ENCODE results near the gene ZNF674. TPM values are rescaled to one million over a fixed set of nuclear protein-coding genes. Genes with fewer than 3 reads are reported as not detected.

Gene ZNF674
- total and polyA plus RNA-seq, 10 of the 15 experiments (the other 5 are each of a cell fraction or from before 2014, with no cell fraction given): 1.0 to 3.7 (median 1.8) TPM

DNA sequence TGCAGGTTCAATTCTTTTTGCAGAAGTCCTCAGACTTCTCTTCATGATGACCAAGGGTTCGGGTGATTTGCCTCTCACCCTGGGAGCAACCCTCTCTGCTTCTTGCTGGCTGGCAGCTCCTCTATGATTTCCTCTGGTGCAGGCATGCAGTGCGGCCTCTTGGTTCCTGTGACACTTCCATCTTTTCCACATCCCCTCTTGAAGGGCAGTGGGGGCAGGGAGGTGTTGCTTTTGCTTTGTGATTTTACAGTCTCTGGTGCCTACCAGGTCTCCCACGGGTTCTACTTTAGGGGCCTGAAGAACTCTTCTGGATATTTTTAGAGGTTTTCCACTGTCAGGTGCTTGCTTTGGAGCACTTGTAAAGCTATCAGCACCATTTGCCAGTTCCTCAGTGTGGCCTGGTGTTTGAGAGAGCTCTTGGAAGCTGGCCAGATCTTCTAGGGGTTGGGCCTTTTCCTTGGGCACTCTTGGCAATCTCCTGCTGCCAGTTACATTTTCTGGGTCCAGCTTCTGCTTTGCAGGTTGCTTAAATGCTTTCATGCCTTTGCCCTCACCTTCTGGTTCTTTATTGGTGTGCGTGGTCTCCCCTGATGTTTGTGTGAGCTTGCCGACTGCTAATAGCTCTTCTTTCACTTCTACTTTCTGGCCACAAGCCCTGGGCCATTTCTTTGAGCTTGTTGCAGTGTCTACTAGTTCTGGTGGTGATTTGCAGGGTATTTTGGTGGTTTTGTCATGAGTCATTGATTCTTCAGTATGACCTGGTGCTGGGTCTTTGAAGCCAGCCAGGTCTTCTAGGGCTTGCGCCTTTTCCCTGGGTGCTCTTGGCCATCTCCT, 16.8 kb upstream of the ZNF674 start (continued):
- TF ChIP-seq, protein P1, sequence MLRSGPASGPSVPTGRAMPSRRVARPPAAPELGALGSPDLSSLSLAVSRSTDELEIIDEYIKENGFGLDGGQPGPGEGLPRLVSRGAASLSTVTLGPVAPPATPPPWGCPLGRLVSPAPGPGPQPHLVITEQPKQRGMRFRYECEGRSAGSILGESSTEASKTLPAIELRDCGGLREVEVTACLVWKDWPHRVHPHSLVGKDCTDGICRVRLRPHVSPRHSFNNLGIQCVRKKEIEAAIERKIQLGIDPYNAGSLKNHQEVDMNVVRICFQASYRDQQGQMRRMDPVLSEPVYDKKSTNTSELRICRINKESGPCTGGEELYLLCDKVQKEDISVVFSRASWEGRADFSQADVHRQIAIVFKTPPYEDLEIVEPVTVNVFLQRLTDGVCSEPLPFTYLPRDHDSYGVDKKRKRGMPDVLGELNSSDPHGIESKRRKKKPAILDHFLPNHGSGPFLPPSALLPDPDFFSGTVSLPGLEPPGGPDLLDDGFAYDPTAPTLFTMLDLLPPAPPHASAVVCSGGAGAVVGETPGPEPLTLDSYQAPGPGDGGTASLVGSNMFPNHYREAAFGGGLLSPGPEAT (IDR thresholded peaks at IDR 0.05; ENCODE audit: low read depth): peak; percentile 85
- TF ChIP-seq RAD21 (IDR thresholded peaks at IDR 0.05; ENCODE audit: insufficient read depth, low read depth, low read length) (0 out of 2 replicates have a peak, but pooled peaks have one; percentile 6), ZSCAN29 (IDR thresholded peaks at IDR 0.05) (peak; percentile 94), RUNX3 (IDR thresholded peaks at IDR 0.05; ENCODE audit: low read length) (peak; percentile 97), TAF1 (IDR thresholded peaks at IDR 0.05; ENCODE audit: borderline replicate concordance, low read depth, low read length) (no peak), EZH2 (IDR thresholded peaks at IDR 0.05; ENCODE audit: borderline replicate concordance, control insufficient read depth, low read depth, low read length) (no peak), NR2F1 (conservative IDR thresholded peaks at IDR 0.05) (peak; percentile 67), SMC3 (IDR thresholded peaks at IDR 0.05; ENCODE audit: borderline replicate concordance, low read length) (peak; percentile 9; the same call in 1 of the 2 replicates), ETV6 (conservative IDR thresholded peaks at IDR 0.05 in 1 of 2, IDR thresholded peaks at IDR 0.05 in 1 of 2; ENCODE audit: borderline replicate concordance in 1 of 2, low read depth in 1 of 2) (peak in 1 of 2 experiments; percentile 54; a peak in 1 of 4 replicates), YY1 (IDR thresholded peaks at IDR 0.05; ENCODE audit: low read depth, low read length) (no peak), EP300 (IDR thresholded peaks at IDR 0.05; ENCODE audit: borderline replicate concordance in 1 of 2, control insufficient read depth in 1 of 2, low read depth in 2 of 2, low read length in 2 of 2) (peak; percentile 70 to 94)
- TF ChIP-seq, protein P2, sequence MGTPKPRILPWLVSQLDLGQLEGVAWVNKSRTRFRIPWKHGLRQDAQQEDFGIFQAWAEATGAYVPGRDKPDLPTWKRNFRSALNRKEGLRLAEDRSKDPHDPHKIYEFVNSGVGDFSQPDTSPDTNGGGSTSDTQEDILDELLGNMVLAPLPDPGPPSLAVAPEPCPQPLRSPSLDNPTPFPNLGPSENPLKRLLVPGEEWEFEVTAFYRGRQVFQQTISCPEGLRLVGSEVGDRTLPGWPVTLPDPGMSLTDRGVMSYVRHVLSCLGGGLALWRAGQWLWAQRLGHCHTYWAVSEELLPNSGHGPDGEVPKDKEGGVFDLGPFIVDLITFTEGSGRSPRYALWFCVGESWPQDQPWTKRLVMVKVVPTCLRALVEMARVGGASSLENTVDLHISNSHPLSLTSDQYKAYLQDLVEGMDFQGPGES (IDR thresholded peaks at IDR 0.05): no peak
- TF ChIP-seq, protein P3, sequence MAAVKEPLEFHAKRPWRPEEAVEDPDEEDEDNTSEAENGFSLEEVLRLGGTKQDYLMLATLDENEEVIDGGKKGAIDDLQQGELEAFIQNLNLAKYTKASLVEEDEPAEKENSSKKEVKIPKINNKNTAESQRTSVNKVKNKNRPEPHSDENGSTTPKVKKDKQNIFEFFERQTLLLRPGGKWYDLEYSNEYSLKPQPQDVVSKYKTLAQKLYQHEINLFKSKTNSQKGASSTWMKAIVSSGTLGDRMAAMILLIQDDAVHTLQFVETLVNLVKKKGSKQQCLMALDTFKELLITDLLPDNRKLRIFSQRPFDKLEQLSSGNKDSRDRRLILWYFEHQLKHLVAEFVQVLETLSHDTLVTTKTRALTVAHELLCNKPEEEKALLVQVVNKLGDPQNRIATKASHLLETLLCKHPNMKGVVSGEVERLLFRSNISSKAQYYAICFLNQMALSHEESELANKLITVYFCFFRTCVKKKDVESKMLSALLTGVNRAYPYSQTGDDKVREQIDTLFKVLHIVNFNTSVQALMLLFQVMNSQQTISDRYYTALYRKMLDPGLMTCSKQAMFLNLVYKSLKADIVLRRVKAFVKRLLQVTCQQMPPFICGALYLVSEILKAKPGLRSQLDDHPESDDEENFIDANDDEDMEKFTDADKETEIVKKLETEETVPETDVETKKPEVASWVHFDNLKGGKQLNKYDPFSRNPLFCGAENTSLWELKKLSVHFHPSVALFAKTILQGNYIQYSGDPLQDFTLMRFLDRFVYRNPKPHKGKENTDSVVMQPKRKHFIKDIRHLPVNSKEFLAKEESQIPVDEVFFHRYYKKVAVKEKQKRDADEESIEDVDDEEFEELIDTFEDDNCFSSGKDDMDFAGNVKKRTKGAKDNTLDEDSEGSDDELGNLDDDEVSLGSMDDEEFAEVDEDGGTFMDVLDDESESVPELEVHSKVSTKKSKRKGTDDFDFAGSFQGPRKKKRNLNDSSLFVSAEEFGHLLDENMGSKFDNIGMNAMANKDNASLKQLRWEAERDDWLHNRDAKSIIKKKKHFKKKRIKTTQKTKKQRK (IDR thresholded peaks at IDR 0.05; ENCODE audit: low read depth, low read length): no peak

All from GM12878 (cell line).